HG03097 (cell line): ENCODE measurements around the gene FST.

Experiments used
- ATAC-seq: cut with Tn5 transposase; IDR thresholded peaks from one replicate; pipeline ENCODE4 v1.9.1; 2021; ENCODE audit not compliant: unreplicated experiment, low FRiP score

Gene FST

GRCh38 chr5:53508125-53508524 lies 27.7 kb downstream of the FST start:
- ATAC-seq = no peak

DNA sequence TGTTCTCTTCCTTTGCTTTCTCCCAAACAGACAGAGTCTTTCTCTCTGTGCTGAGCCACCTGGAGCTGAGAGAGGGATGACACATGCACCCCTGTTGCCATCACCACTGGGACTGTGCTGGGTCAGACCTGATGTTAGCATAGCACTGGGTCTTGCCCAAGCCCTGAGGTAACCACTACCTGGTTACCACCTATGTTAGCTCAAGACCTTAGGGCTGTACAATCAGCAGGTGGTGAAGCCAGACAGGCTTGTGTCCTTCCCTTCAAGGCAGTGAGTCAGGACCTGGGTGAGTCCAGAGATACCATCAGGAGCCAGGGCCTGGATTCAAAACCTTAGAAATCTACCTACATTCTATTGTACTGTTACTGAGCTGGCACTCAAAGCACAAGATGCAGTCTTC lies 32.1 kb downstream of the FST start:
- ATAC-seq = no peak

GRCh38 chr5:53515988-53516387 lies 35.6 kb downstream of the FST start:
- ATAC-seq = no peak

DNA sequence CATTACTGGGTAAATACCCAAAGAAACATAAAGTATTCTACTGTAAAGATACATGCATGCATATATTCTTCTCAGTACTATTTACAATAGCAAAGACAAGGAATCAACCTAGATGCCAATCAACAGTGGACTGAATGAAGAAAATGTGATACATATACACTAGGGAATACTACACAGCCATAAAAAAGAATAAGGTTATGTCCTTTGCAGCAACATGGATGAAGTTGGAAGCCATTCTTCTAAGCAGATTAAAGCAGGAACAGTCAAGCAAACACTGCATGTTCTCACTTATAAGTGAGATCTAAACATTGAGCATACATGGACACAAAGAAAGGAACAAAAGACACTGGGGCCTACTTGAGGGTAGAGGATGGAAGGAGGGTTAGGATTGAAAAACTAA lies 40.4 kb downstream of the FST start:
- no peak for ATAC-seq
